NCI-H1930 (cell line): ENCODE measurements around the gene CAMKMT.
"Not testable (repeated sequence)": the region's sequence is repeated elsewhere in the genome, so short reads cannot be mapped to it uniquely, and the experiment has no call there.

Experiments
- DNase-seq, 2 experiments: peaks; one replicate each; lab custom pipeline; 2025; lab: John Stamatoyannopoulos, UW

Gene CAMKMT

GRCh38 chr2:44360749-44361329, 908 bp upstream of the CAMKMT start:
- no peak for DNase-seq

- no peak for DNase-seq
These were observed 664 bp downstream of the CAMKMT start for GRCh38 chr2:44362207-44363015.

GRCh38 chr2:44364604-44365003, 2.9 kb downstream of the CAMKMT start:
- DNase-seq = no peak

GRCh38 chr2:44367591-44367990, 5.8 kb downstream of the CAMKMT start:
- DNase-seq = no peak

GRCh38 chr2:44369392-44369791, 7.6 kb downstream of the CAMKMT start:
- no peak for DNase-seq

GRCh38 chr2:44371445-44371844, 9.7 kb downstream of the CAMKMT start:
- DNase-seq = no peak

- no peak for DNase-seq
These were observed 10.5 kb downstream of the CAMKMT start for GRCh38 chr2:44372246-44372645.

- DNase-seq = no peak
These were observed 15.7 kb downstream of the CAMKMT start for GRCh38 chr2:44377486-44377885.

- DNase-seq = not testable (repeated sequence)
These were observed 23.5 kb downstream of the CAMKMT start for GRCh38 chr2:44385226-44385625.

- no peak for DNase-seq
These were observed 27.1 kb downstream of the CAMKMT start for GRCh38 chr2:44388877-44389276.

GRCh38 chr2:44389895-44390294, 28.1 kb downstream of the CAMKMT start:
- DNase-seq = no peak

GRCh38 chr2:44392338-44392943, 30.7 kb downstream of the CAMKMT start:
- peak; percentile 10 to 23 for DNase-seq

GRCh38 chr2:44397447-44398175, 35.9 kb downstream of the CAMKMT start:
- no peak for DNase-seq

- no peak for DNase-seq
These were observed 36.6 kb downstream of the CAMKMT start for GRCh38 chr2:44398243-44398897.

GRCh38 chr2:44420725-44421124, 59.0 kb downstream of the CAMKMT start:
- DNase-seq = no peak

- DNase-seq = no peak
These were observed 62.5 kb downstream of the CAMKMT start for GRCh38 chr2:44424211-44424610.

GRCh38 chr2:44429034-44429433, 67.3 kb downstream of the CAMKMT start:
- DNase-seq = no peak

- DNase-seq = peak; percentile 28 to 44
These were observed 68.6 kb downstream of the CAMKMT start for GRCh38 chr2:44430342-44430741.

- DNase-seq = peak; percentile 69 to 75
These were observed 72.1 kb downstream of the CAMKMT start for GRCh38 chr2:44433895-44434294.

- no peak for DNase-seq
These were observed 79.5 kb downstream of the CAMKMT start for GRCh38 chr2:44441200-44441599.

GRCh38 chr2:44442019-44442418, 80.3 kb downstream of the CAMKMT start:
- no peak for DNase-seq

- no peak for DNase-seq
These were observed 81.8 kb downstream of the CAMKMT start for GRCh38 chr2:44443517-44443916.
